Anterior cingulate cortex (tissue), 58 donors: ENCODE results near the gene FGF2.
"Not testable (repeated sequence)": the region's sequence is repeated elsewhere in the genome, so short reads cannot be mapped to it uniquely, and the experiment has no call there.

ENCODE experiments used
- DNase-seq, 58 donors: peaks; one replicate each; lab custom pipeline; 2025; lab: John Stamatoyannopoulos, UW

Gene FGF2

GRCh38 chr4:122914938-122915337 is 88.3 kb downstream of the FGF2 start:
- no peak for DNase-seq

- no peak for DNase-seq
Measured at GRCh38 chr4:122917731-122918130, 91.1 kb downstream of the FGF2 start.

- DNase-seq, result no peak
Measured at GRCh38 chr4:122920473-122920872, 93.8 kb downstream of the FGF2 start.

- no peak for DNase-seq
Measured at GRCh38 chr4:122921300-122921699, 94.7 kb downstream of the FGF2 start.

- peak in 57 of 58 donors; percentile 8 to 83 (median 64) for DNase-seq
Measured at GRCh38 chr4:122921971-122922876, 95.6 kb downstream of the FGF2 start, which contains the start of gene NUDT6. Gene NUDT6 (minus strand): TSS chr4:122922597. CDS start chr4:122922572, 25 bp downstream.

- DNase-seq, result peak; percentile 15 to 92 (median 78)
Measured at GRCh38 chr4:122922877-122923511, 96.4 kb downstream of the FGF2 start.

GRCh38 chr4:122928930-122929329 is 102.3 kb downstream of the FGF2 start:
- DNase-seq, result no peak

GRCh38 chr4:122930862-122931261 is 104.2 kb downstream of the FGF2 start:
- no peak for DNase-seq

- DNase-seq, result no peak
Measured at GRCh38 chr4:122932763-122933162, 106.1 kb downstream of the FGF2 start.

- not testable (repeated sequence) for DNase-seq
Measured at GRCh38 chr4:122945136-122945535, 118.5 kb downstream of the FGF2 start.

GRCh38 chr4:122946142-122946541 is 119.5 kb downstream of the FGF2 start:
- DNase-seq, result no peak
